GM12873 (cell line): ENCODE measurements around the gene IFNAR1.

ENCODE experiments used
- CTCF ChIP-seq: IDR thresholded peaks from 2 replicates; pipeline ENCODE4 v1.5.1; 2012; ENCODE audit warnings: low read depth, mild to moderate bottlenecking, moderate library complexity, low read length, control low read depth; ENCODE audit not compliant: insufficient read depth; ENCODE audit errors: missing control alignments

Gene IFNAR1

DNA sequence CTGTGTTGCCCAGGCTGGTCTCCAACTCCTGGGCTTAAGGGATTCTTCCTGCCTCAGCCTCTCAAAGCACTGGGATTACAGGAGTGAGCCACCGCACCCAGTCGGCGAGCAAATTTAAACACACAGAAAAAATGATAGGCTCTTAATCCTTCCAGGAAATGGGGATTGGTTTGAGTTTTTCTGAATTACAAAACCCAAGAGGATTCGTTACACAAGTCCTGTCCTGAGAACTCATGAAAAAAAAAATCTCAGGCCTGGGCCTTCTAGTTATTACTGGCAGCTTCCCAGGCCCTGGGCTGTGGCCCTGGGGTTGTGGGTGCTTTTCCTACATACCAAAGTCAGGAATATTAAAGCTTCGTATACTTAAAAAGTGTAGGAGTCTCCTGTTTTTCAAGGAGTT lies 72.2 kb downstream of the IFNAR1 start:
- TF ChIP-seq CTCF: no peak

DNA sequence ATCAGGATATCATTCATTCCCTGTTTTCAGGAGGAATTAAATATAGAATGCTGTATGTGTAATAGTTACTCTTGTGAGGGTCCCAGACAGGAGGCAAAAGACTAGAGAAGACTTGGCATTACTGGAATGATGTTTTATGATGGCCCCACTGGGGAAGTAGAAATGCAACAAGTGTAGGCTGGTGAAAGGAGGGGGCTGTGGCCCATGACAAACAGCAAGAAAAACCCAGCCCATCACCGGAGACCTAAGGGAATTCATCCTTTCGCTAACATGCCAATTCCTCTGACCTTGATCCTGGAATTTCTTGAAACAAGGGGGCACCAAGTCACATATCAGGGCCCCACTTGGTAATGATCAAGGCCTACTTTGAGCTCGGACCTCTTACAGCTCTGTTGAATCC lies 72.9 kb downstream of the IFNAR1 start:
- no peak for TF ChIP-seq CTCF

GRCh38 chr21:33398361-33398760 lies 73.6 kb downstream of the IFNAR1 start:
- no peak for TF ChIP-seq CTCF

DNA sequence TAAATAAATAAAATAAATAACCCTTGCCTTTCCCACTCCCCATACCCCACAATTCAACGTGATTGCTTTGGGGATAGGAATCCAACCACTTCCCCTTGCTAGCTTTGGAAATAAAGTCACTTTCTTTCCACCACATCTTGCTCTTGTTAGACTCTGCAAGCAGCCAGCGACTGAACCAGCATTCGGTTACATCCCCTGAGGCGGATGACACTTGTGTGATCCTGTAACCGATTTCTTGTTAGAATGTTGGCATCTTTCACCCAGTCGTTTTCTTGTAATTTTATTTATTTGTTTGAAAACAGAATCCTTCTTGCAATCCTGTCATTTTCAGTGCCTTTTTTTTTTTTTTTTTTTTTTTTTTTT lies 76.8 kb downstream of the IFNAR1 start:
- TF ChIP-seq CTCF: no peak

DNA sequence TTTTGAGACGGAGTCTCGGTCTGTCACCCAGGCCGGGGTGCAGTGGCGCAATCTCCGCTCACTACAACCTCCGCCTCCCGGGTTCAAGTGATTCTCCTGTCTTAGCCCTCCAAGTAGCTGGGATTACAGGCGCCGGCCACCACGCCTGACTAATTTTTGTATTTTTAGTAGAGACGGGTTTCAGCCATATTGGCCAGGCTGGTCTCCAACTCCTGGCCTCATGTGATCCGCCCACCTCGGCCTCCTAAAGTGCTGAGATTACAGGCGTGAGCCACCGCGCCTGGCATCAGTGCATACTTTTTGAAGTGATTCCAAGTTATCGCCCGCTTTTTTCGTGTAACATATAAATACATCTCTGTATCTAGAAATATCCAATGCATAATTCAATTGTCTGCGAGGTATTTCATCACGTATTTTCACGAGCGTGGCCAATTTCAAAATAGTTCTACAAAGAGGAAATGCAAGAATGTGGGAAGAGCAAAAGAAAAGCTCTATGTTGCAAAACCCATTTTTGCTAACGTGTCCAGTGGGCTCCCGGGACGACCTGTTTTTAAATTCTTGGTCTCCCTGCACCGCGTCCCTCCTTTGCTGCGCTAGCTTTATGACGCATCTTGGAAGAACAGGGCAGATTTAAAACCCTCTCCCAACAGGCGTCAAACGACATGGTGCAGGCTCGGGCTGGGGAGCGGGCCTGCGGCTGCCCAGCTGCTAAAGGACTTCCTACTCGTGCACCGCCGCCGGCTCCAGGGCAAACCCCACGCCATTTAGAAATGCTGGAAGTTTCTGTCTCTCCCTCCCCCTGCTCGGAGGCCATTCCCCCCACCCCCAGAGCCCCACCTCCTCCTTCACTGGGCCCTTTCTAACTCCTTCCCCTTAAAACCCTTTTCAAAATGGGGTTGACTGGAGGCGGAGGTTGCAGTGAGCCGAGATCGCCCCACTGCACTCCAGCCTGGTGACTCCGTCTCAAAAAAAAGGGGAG lies 77.5 kb downstream of the IFNAR1 start:
- no peak for TF ChIP-seq CTCF

GRCh38 chr21:33403128-33403785 lies 78.5 kb downstream of the IFNAR1 start, which contains the start of gene IFNGR2:
Gene IFNGR2, plus strand, starts transcription at chr21:33403413. Its CDS starts 131 bp downstream, at chr21:33403544.
- no peak for TF ChIP-seq CTCF

DNA sequence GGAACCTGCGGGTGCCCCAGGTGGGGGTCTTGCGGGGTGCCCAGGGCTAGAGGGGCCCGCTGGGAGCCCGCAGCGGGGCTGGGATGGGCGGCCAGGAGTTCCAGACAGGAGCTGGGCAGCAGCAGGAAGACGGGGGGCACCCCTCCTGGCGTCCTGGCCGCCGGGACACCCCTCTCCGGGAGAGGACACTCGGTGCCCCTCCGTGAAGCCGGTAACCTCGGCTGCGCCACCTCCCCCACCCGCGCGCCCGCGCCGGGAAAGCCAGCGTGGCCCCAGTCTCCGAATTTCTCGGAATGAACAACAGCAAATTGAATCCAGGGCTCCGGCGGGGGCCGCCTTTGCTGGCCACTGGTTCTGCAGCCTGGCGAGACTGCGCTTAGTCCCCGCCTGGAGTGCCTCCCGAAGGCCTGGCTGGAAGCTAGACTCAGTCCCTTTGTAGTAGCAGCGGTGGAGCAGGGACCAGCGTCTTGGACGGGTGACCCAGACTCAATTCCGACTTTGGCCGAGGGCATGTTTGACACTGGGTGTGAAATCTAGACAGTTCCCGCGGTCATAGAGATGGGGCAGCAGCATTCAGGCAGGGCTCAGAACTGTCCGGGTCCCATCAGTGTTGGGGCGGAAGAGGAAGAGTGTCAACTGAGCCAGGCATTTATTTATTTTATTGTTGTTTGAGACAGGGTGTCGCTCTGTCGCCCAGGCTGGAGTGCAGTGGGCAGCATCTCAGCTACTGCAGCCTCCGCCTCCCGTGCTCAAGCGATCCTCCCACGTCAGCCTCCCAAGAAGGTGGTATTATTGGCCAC lies 79.2 kb downstream of the IFNAR1 start:
- TF ChIP-seq CTCF: no peak
